ENCODE results near the gene SLC29A1.
A peak's percentile ranks its signal among the peaks of the same experiment; 100 is the strongest.

- no peak for TF ChIP-seq EZH2 (IDR thresholded peaks at IDR 0.05; ENCODE audit: low read depth)
- peak; percentile 92 for TF ChIP-seq CTCF (conservative IDR thresholded peaks at IDR 0.05)
Observed at GRCh38 chr6:44268095-44268628, 44.8 kb downstream of the SLC29A1 start.

Data from PC-9 (cell line).